Activated CD8-positive, alpha-beta memory T cell treated with anti-CD3 and anti-CD28 coated beads, Interleukin-2, amount 10 ng/mL, durations not matched to agents 7 days and 5 days (primary cell): Measurements from ENCODE around the gene FAM120C. TPM values are rescaled to one million over a fixed set of nuclear protein-coding genes. Genes with fewer than 3 reads are reported as not detected.
A peak's percentile ranks its signal among the peaks of the same experiment; 100 is the strongest.

Experiments used
- ATAC-seq: fragments of 150-1000 bp; cut with Tn5 transposase; one replicate; pipeline ENCODE4 v1.10.0; 2021; ENCODE audit warnings: moderate library complexity
- CTCF ChIA-PET: fragments of 350-600 bp; sonication (Branson Sonifier 250); formaldehyde crosslinking; loops from one replicate; lab custom pipeline; 2021; ENCODE audit warnings: antibody characterized with exemption; lab: Charles Lee
- DNase-seq: peaks from one replicate; pipeline ENCODE4 v3.0.0-alpha.2; 2020
- H3K27ac Mint-ChIP-seq: one replicate; pipeline ENCODE4 v1.8.0; 2021; ENCODE audit warnings: mild to moderate bottlenecking, mixed read lengths
- H3K27me3 Mint-ChIP-seq: one replicate; pipeline ENCODE4 v1.8.0; 2021; ENCODE audit warnings: mixed read lengths
- H3K36me3 Mint-ChIP-seq: one replicate; pipeline ENCODE4 v1.8.0; 2021; ENCODE audit warnings: mild to moderate bottlenecking, mixed read lengths
- H3K4me1 Mint-ChIP-seq: one replicate; pipeline ENCODE4 v1.8.0; 2021; ENCODE audit warnings: mixed read lengths
- H3K4me3 Mint-ChIP-seq: one replicate; pipeline ENCODE4 v1.8.0; 2021; ENCODE audit warnings: mild to moderate bottlenecking, moderate library complexity, mixed read lengths
- H3K9me3 Mint-ChIP-seq: one replicate; pipeline ENCODE4 v1.8.0; 2022; ENCODE audit warnings: low read depth, mixed read lengths
- total RNA-seq, 2 experiments: library from RNA; stranded (reverse); gene quantifications; one replicate each; pipeline ENCODE4 v1.2.3, GENCODE V29; 2021

FAM120C gene
- total RNA-seq, 2 experiments from 2014 or later, result 10.5 to 12.8 TPM

- Mint-ChIP-seq H3K27me3 (no peaks in the 10 kb centered on the region), H3K36me3 (peaks cover 31% of the 10 kb centered on the region), H3K27ac (no peak overlapping the region), H3K4me1 (peaks cover 52% of the 10 kb centered on the region), H3K4me3 (peak overlapping the region; percentile 84), H3K9me3 (no peaks in the 10 kb centered on the region)
- no peak for DNase-seq
- CTCF ChIA-PET, result no interaction called here
- no peak for ATAC-seq
Observed at GRCh38 chrX:54180403-54180802, 2.7 kb downstream of the FAM120C start.

DNA sequence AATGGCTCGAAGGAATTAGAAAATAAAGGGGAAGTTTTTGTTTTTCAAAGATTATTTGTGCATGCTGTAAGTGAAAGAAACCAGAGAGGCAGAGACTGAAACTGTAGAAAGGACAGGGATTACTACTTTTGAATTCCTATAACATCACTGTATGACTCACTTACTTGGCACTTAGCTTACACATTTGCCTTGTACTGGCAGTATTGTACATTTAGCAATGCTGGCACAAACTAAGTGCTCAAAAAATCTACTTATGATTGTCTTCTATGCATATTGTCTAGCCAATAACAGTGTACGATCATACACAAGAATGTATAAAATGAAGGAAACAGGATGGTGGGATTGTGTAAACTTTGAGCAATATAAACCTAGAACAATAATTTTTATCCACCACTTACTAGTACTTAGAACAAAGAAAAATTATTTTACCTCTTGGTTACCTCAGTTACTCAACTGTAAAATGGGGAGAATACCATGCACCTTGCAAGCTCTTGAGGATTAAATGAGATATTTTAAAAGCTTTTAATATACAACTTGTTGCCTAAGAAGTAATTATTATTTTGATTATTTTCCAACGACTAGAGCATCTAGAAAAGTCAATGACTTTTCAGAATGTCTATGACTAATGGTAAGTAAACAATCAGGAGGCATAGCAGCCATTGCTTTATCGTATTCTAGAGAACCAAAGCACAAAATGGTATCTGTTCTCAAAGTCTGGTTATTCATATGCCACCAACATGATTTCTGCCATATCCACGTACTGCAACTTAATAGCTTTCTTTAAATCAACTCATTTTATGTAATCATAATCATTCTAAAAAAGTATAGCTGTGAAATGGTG is 4.7 kb downstream of the FAM120C start:
- H3K9me3 Mint-ChIP-seq, result no peaks in the 10 kb centered on the region
- ATAC-seq (no peak), DNase-seq (no peak)
- H3K36me3 Mint-ChIP-seq, result peaks cover 41% of the 10 kb centered on the region
- H3K27ac Mint-ChIP-seq, result no peak overlapping the region
- H3K27me3 Mint-ChIP-seq, result no peaks in the 10 kb centered on the region
- CTCF ChIA-PET, result no interaction called here
- H3K4me3 Mint-ChIP-seq, result peak overlapping the region; percentile 26
- H3K4me1 Mint-ChIP-seq, result peaks cover 51% of the 10 kb centered on the region

- no peak overlapping the region for H3K27ac Mint-ChIP-seq
- no peak overlapping the region for H3K4me3 Mint-ChIP-seq
- ATAC-seq (no peak), DNase-seq (no peak)
- H3K36me3 Mint-ChIP-seq, result peaks cover 45% of the 10 kb centered on the region
- H3K4me1 Mint-ChIP-seq, result peaks cover 51% of the 10 kb centered on the region
- H3K27me3 Mint-ChIP-seq, result no peaks in the 10 kb centered on the region
- CTCF ChIA-PET, result no interaction called here
- no peaks in the 10 kb centered on the region for H3K9me3 Mint-ChIP-seq
Observed at GRCh38 chrX:54177306-54177705, 5.7 kb downstream of the FAM120C start.

GRCh38 chrX:54173791-54174190 is 9.3 kb downstream of the FAM120C start:
- CTCF ChIA-PET, result no interaction called here
- Mint-ChIP-seq H3K36me3 (peaks cover 32% of the 10 kb centered on the region), H3K9me3 (no peaks in the 10 kb centered on the region), H3K4me1 (peaks cover 21% of the 10 kb centered on the region), H3K27me3 (no peaks in the 10 kb centered on the region), H3K4me3 (no peak overlapping the region), H3K27ac (no peak overlapping the region)
- ATAC-seq (no peak), DNase-seq (no peak)

DNA sequence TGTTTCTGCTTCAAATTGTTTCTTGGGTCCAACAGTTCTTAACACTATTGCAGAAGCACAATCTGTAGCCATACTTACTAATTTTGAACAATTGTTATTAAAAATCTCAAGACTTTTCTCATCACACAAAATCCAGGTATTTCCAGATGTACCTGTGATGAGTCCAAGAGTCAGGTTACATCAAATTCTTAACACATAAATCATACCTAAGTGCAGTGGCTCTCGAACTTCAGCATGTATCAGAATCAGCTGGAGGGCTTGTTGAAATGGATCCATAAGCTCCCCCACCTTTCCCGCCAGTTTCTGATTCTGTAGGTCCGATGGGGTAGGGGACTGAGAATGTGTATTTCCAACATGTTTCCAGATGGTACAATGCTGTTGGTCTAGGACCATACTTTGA is 10.6 kb downstream of the FAM120C start:
- DNase-seq, result no peak
- Mint-ChIP-seq H3K4me1 (peaks cover 12% of the 10 kb centered on the region), H3K9me3 (no peaks in the 10 kb centered on the region), H3K27ac (no peak overlapping the region), H3K4me3 (no peak overlapping the region), H3K27me3 (no peaks in the 10 kb centered on the region), H3K36me3 (peaks cover 26% of the 10 kb centered on the region)
- no peak for ATAC-seq
- CTCF ChIA-PET, result no interaction called here

GRCh38 chrX:54171527-54172250 is 11.4 kb downstream of the FAM120C start:
- DNase-seq (no peak), ATAC-seq (no peak)
- CTCF ChIA-PET, result no interaction called here
- H3K4me1 Mint-ChIP-seq, result peaks cover 4% of the 10 kb centered on the region
- no peaks in the 10 kb centered on the region for H3K9me3 Mint-ChIP-seq
- H3K27me3 Mint-ChIP-seq, result no peaks in the 10 kb centered on the region
- H3K4me3 Mint-ChIP-seq, result no peak overlapping the region
- H3K27ac Mint-ChIP-seq, result no peak overlapping the region
- H3K36me3 Mint-ChIP-seq, result peaks cover 18% of the 10 kb centered on the region

GRCh38 chrX:54171091-54171490 is 12.0 kb downstream of the FAM120C start:
- Mint-ChIP-seq H3K4me3 (no peak overlapping the region), H3K9me3 (no peaks in the 10 kb centered on the region), H3K27me3 (no peaks in the 10 kb centered on the region), H3K4me1 (peaks cover 3% of the 10 kb centered on the region), H3K27ac (no peak overlapping the region), H3K36me3 (peaks cover 17% of the 10 kb centered on the region)
- ATAC-seq (no peak), DNase-seq (no peak)
- CTCF ChIA-PET, result no interaction called here

DNA sequence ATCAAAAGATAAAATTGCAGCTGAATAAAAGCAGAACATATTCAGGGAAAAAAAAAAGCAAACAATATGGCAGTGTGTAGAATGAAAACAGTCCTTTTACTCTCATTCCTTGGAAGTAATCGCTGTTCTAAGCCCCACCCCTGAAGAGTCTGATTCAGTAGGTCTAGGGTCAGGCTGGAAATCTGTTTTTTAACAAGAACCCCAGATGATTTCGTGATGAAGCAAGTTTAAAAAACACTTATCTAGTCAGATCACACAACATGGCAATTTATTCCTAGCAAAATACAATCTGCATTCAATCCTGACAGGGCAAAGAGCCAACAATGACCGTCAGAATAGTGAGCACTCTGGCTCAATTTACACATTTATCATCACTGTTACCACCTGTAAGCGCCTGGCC is 16.1 kb downstream of the FAM120C start:
- ATAC-seq, result no peak
- Mint-ChIP-seq H3K4me1 (no peaks in the 10 kb centered on the region), H3K27me3 (no peaks in the 10 kb centered on the region), H3K36me3 (no peaks in the 10 kb centered on the region), H3K27ac (no peak overlapping the region), H3K4me3 (no peak overlapping the region), H3K9me3 (no peaks in the 10 kb centered on the region)
- DNase-seq, result no peak
- CTCF ChIA-PET, result no interaction called here

DNA sequence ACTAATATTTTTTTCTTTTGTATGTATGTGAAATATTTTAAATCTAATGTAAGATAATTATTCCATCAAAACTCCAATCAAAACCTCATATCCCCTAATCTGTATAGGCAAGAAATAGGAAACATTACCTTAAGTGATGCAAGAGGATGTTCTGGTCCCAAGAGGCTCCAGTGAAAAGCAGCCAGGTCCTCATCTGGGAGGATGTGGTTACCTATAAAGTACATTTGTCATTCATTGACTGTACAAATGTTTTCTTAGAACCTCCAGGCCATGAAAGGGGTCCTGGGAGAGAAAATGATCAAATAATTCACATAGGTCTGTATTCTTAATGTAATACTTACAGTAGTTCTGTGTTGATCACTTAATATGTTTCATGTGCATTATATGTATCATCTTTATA is 25.5 kb downstream of the FAM120C start:
- Mint-ChIP-seq H3K27me3 (no peaks in the 10 kb centered on the region), H3K36me3 (peaks cover 7% of the 10 kb centered on the region)
- CTCF ChIA-PET, result no interaction called here

GRCh38 chrX:54134269-54134668 is 48.8 kb downstream of the FAM120C start:
- ATAC-seq (no peak), DNase-seq (no peak)
- CTCF ChIA-PET, result no interaction called here
- Mint-ChIP-seq H3K9me3 (no peaks in the 10 kb centered on the region), H3K36me3 (peaks cover 8% of the 10 kb centered on the region), H3K27me3 (no peaks in the 10 kb centered on the region), H3K27ac (no peak overlapping the region), H3K4me1 (no peaks in the 10 kb centered on the region), H3K4me3 (no peak overlapping the region)

More for the DNA sequence above, 25.5 kb downstream of the FAM120C start:
- Mint-ChIP-seq H3K9me3 (no peaks in the 10 kb centered on the region), H3K4me3 (no peak overlapping the region), H3K27ac (no peak overlapping the region), H3K4me1 (peaks cover 3% of the 10 kb centered on the region)
- no peak for DNase-seq
- no peak for ATAC-seq

DNA sequence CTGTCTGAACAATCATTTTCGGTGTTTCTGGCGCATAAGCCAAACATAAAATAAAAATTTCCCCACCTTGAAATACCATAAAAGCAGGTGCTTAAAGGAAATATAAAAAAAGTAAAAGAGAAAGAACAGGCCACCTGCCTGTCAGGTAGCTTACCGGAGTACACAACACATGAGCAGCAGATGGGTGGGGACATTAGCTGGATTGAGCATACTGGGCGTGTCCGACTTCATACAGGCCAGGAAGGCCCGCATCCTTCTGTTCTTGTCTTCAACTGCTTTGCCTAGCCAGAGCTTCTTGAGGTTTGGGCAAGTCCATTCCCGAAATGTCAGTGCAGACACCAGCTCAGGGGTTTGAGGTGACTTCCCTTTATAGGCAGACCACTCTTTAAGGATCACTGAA is 66.7 kb downstream of the FAM120C start:
- CTCF ChIA-PET, result no interaction called here
- DNase-seq (no peak), ATAC-seq (no peak)
- no peaks in the 10 kb centered on the region for H3K4me1 Mint-ChIP-seq
- no peaks in the 10 kb centered on the region for H3K27me3 Mint-ChIP-seq
- H3K4me3 Mint-ChIP-seq, result no peak overlapping the region
- no peak overlapping the region for H3K27ac Mint-ChIP-seq
- H3K9me3 Mint-ChIP-seq, result no peaks in the 10 kb centered on the region
- peaks cover 1% of the 10 kb centered on the region for H3K36me3 Mint-ChIP-seq

DNA sequence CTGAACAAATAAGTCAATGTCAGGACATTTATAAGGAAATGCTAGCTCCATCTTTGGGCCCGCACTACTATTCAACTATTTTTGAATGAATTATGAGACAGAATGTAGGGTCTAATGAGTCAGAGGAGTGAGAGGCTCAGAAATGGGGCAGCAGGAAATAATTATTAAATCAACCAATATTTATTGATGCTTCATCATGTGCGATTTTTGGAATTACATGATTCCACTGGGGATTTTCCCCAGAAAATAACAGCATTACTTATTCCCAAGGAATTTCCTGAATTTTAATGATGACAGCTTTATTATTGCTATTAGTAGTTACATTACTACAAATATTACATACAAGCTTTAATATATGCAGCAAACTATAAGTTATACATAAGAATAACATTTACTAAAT is 89.5 kb downstream of the FAM120C start:
- no peaks in the 10 kb centered on the region for H3K9me3 Mint-ChIP-seq
- ATAC-seq (no peak), DNase-seq (no peak)
- no peaks in the 10 kb centered on the region for H3K4me1 Mint-ChIP-seq
- H3K27me3 Mint-ChIP-seq, result no peaks in the 10 kb centered on the region
- no peaks in the 10 kb centered on the region for H3K36me3 Mint-ChIP-seq
- H3K27ac Mint-ChIP-seq, result no peak overlapping the region
- CTCF ChIA-PET, result no interaction called here
- no peak overlapping the region for H3K4me3 Mint-ChIP-seq

DNA sequence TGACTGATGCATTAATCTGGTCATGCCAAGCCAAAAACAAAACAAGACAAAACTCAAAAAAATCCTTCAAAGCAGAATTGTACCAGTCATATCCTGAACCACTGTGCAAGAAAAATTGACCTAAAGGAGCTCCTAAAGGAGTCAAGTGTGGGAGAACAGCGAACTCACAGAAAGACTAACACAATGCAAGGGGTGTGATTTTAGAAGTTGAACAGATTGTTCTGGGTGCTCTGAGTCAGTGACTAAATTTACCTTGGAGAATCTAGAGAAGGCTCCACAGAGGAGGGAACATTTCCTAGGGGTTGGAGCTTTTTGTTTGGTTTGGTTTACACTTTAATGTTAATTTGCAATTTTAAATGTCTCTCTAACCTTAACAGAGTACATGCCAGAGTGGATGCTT is 89.9 kb downstream of the FAM120C start:
- Mint-ChIP-seq H3K9me3 (no peaks in the 10 kb centered on the region), H3K36me3 (no peaks in the 10 kb centered on the region), H3K27me3 (no peaks in the 10 kb centered on the region), H3K27ac (no peak overlapping the region), H3K4me1 (no peaks in the 10 kb centered on the region), H3K4me3 (no peak overlapping the region)
- DNase-seq, result no peak
- no peak for ATAC-seq
- CTCF ChIA-PET, result no interaction called here

GRCh38 chrX:54090880-54091279 is 92.2 kb downstream of the FAM120C start:
- Mint-ChIP-seq H3K9me3 (no peaks in the 10 kb centered on the region), H3K4me1 (no peaks in the 10 kb centered on the region), H3K4me3 (no peak overlapping the region), H3K27ac (no peak overlapping the region), H3K27me3 (no peaks in the 10 kb centered on the region), H3K36me3 (peaks cover 1% of the 10 kb centered on the region)
- DNase-seq (no peak), ATAC-seq (no peak)
- CTCF ChIA-PET, result no interaction called here
